ENCODE data around the gene GON4L.
"Not testable (repeated sequence)": the region's sequence is repeated elsewhere in the genome, so short reads cannot be mapped to it uniquely, and the experiment has no call there.

GON4L gene

GRCh38 chr1:155760751-155761475 lies 96.1 kb downstream of the GON4L start:
- H3K4me3 Mint-ChIP-seq, result no peak overlapping the region
- H3K27me3 Mint-ChIP-seq, result no peaks in the 10 kb centered on the region
- peaks cover 11% of the 10 kb centered on the region for H3K36me3 Mint-ChIP-seq
- no peaks in the 10 kb centered on the region for H3K4me1 Mint-ChIP-seq (ENCODE audit: low read depth)
- H3K9me3 Mint-ChIP-seq (ENCODE audit: low read depth), result no peaks in the 10 kb centered on the region
- no peak overlapping the region for H3K27ac Mint-ChIP-seq

GRCh38 chr1:155759966-155760630 lies 96.9 kb downstream of the GON4L start:
- Mint-ChIP-seq H3K27me3 (no peaks in the 10 kb centered on the region), H3K9me3 (ENCODE audit: low read depth) (no peaks in the 10 kb centered on the region), H3K4me3 (no peak overlapping the region), H3K27ac (no peak overlapping the region), H3K4me1 (ENCODE audit: low read depth) (no peaks in the 10 kb centered on the region), H3K36me3 (peaks cover 8% of the 10 kb centered on the region)

GRCh38 chr1:155759017-155759416 lies 98.0 kb downstream of the GON4L start:
- not testable (repeated sequence) for H3K9me3 Mint-ChIP-seq (ENCODE audit: low read depth); H3K4me1 Mint-ChIP-seq (ENCODE audit: low read depth); H3K27ac Mint-ChIP-seq; H3K4me3 Mint-ChIP-seq; H3K36me3 Mint-ChIP-seq; H3K27me3 Mint-ChIP-seq

GRCh38 chr1:155748141-155748540 lies 108.9 kb downstream of the GON4L start:
- Mint-ChIP-seq H3K4me3 (peak overlapping the region; percentile 30), H3K27ac (peak overlapping the region; percentile 69)
- H3K36me3 Mint-ChIP-seq; H3K9me3 Mint-ChIP-seq (ENCODE audit: low read depth); H3K4me1 Mint-ChIP-seq (ENCODE audit: low read depth); H3K27me3 Mint-ChIP-seq: not testable (repeated sequence)

GRCh38 chr1:155747586-155747985 lies 109.4 kb downstream of the GON4L start:
- H3K4me3 Mint-ChIP-seq, result peak overlapping the region; percentile 30
- H3K27ac Mint-ChIP-seq, result peak overlapping the region; percentile 69
- not testable (repeated sequence) for H3K9me3 Mint-ChIP-seq (ENCODE audit: low read depth); H3K36me3 Mint-ChIP-seq; H3K4me1 Mint-ChIP-seq (ENCODE audit: low read depth); H3K27me3 Mint-ChIP-seq

- H3K4me1 Mint-ChIP-seq (ENCODE audit: low read depth); H3K27me3 Mint-ChIP-seq; H3K36me3 Mint-ChIP-seq; H3K9me3 Mint-ChIP-seq (ENCODE audit: low read depth): not testable (repeated sequence)
- peak overlapping the region; percentile 94 for H3K4me3 Mint-ChIP-seq
- H3K27ac Mint-ChIP-seq, result peak overlapping the region; percentile 97
Measured at GRCh38 chr1:155745284-155746228, 111.5 kb downstream of the GON4L start.

GRCh38 chr1:155744711-155745283 lies 112.2 kb downstream of the GON4L start:
- H3K27me3 Mint-ChIP-seq, result no peaks in the 10 kb centered on the region
- peaks cover 8% of the 10 kb centered on the region for H3K4me1 Mint-ChIP-seq (ENCODE audit: low read depth)
- peaks cover 3% of the 10 kb centered on the region for H3K36me3 Mint-ChIP-seq
- H3K9me3 Mint-ChIP-seq (ENCODE audit: low read depth), result no peaks in the 10 kb centered on the region
- H3K4me3 Mint-ChIP-seq, result peak overlapping the region; percentile 94
- H3K27ac Mint-ChIP-seq, result peak overlapping the region; percentile 97

GRCh38 chr1:155741908-155742307 lies 115.1 kb downstream of the GON4L start:
- Mint-ChIP-seq H3K9me3 (ENCODE audit: low read depth) (no peaks in the 10 kb centered on the region), H3K27ac (no peak overlapping the region), H3K36me3 (no peaks in the 10 kb centered on the region), H3K4me1 (ENCODE audit: low read depth) (peaks cover 6% of the 10 kb centered on the region), H3K27me3 (no peaks in the 10 kb centered on the region), H3K4me3 (no peak overlapping the region)

GRCh38 chr1:155740995-155741394 lies 116.0 kb downstream of the GON4L start:
- Mint-ChIP-seq H3K27ac (no peak overlapping the region), H3K9me3 (ENCODE audit: low read depth) (no peaks in the 10 kb centered on the region), H3K4me1 (ENCODE audit: low read depth) (peaks cover 6% of the 10 kb centered on the region), H3K36me3 (peaks cover 3% of the 10 kb centered on the region), H3K27me3 (no peaks in the 10 kb centered on the region), H3K4me3 (no peak overlapping the region)

- no peak overlapping the region for H3K27ac Mint-ChIP-seq
- H3K36me3 Mint-ChIP-seq, result peaks cover 3% of the 10 kb centered on the region
- no peaks in the 10 kb centered on the region for H3K27me3 Mint-ChIP-seq
- no peaks in the 10 kb centered on the region for H3K9me3 Mint-ChIP-seq (ENCODE audit: low read depth)
- no peaks in the 10 kb centered on the region for H3K4me1 Mint-ChIP-seq (ENCODE audit: low read depth)
- no peak overlapping the region for H3K4me3 Mint-ChIP-seq
Measured at GRCh38 chr1:155729031-155729898, 127.7 kb downstream of the GON4L start.

GRCh38 chr1:155725142-155725541 lies 131.9 kb downstream of the GON4L start:
- H3K27me3 Mint-ChIP-seq, result no peaks in the 10 kb centered on the region
- H3K4me1 Mint-ChIP-seq (ENCODE audit: low read depth), result no peaks in the 10 kb centered on the region
- H3K36me3 Mint-ChIP-seq, result no peaks in the 10 kb centered on the region
- H3K4me3 Mint-ChIP-seq, result no peak overlapping the region
- no peaks in the 10 kb centered on the region for H3K9me3 Mint-ChIP-seq (ENCODE audit: low read depth)
- no peak overlapping the region for H3K27ac Mint-ChIP-seq

GRCh38 chr1:155719703-155720102 lies 137.3 kb downstream of the GON4L start:
- Mint-ChIP-seq H3K9me3 (ENCODE audit: low read depth) (no peaks in the 10 kb centered on the region), H3K36me3 (no peaks in the 10 kb centered on the region), H3K4me3 (no peak overlapping the region), H3K4me1 (ENCODE audit: low read depth) (peaks cover 7% of the 10 kb centered on the region), H3K27ac (no peak overlapping the region), H3K27me3 (no peaks in the 10 kb centered on the region)

GRCh38 chr1:155718524-155719115 lies 138.4 kb downstream of the GON4L start:
- not testable (repeated sequence) for H3K9me3 Mint-ChIP-seq (ENCODE audit: low read depth); H3K27me3 Mint-ChIP-seq; H3K4me1 Mint-ChIP-seq (ENCODE audit: low read depth); H3K36me3 Mint-ChIP-seq; H3K27ac Mint-ChIP-seq; H3K4me3 Mint-ChIP-seq

- Mint-ChIP-seq H3K36me3 (peaks cover 9% of the 10 kb centered on the region), H3K27ac (no peak overlapping the region), H3K9me3 (ENCODE audit: low read depth) (no peaks in the 10 kb centered on the region), H3K27me3 (no peaks in the 10 kb centered on the region), H3K4me3 (no peak overlapping the region), H3K4me1 (ENCODE audit: low read depth) (peaks cover 8% of the 10 kb centered on the region)
Measured at GRCh38 chr1:155717041-155717440, 140.0 kb downstream of the GON4L start.
